Measurements from ENCODE around the gene MYMX. TPM values are rescaled to one million over a fixed set of nuclear protein-coding genes. Genes with fewer than 3 reads are reported as not detected.
A peak's percentile ranks its signal among the peaks of the same experiment; 100 is the strongest.

The MYMX gene
- total and polyA plus RNA-seq, 2 of the 13 experiments (the other 11 are each of a cell fraction or from before 2014, with no cell fraction given), result not detected

DNA sequence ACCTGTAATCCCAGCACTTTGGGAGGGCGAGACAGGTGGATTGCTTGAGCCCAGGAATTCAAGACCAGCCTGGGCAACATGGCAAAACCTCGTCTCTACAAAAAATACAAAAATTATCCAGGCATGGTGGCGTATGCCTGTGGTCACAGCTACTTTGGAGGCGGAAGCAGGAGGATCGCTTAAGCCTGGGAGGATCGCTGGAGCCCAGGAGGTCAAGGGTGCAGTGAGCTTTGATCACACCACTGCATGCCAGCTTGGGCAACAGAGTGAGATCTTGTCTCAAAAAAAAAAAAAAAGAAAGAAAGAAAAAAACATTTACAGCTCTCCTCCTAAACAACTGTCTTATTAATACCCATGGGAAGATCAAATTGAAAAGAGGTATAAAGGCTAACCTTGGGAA lies 8.8 kb upstream of the MYMX start (continued):
- TF ChIP-seq, protein P1, sequence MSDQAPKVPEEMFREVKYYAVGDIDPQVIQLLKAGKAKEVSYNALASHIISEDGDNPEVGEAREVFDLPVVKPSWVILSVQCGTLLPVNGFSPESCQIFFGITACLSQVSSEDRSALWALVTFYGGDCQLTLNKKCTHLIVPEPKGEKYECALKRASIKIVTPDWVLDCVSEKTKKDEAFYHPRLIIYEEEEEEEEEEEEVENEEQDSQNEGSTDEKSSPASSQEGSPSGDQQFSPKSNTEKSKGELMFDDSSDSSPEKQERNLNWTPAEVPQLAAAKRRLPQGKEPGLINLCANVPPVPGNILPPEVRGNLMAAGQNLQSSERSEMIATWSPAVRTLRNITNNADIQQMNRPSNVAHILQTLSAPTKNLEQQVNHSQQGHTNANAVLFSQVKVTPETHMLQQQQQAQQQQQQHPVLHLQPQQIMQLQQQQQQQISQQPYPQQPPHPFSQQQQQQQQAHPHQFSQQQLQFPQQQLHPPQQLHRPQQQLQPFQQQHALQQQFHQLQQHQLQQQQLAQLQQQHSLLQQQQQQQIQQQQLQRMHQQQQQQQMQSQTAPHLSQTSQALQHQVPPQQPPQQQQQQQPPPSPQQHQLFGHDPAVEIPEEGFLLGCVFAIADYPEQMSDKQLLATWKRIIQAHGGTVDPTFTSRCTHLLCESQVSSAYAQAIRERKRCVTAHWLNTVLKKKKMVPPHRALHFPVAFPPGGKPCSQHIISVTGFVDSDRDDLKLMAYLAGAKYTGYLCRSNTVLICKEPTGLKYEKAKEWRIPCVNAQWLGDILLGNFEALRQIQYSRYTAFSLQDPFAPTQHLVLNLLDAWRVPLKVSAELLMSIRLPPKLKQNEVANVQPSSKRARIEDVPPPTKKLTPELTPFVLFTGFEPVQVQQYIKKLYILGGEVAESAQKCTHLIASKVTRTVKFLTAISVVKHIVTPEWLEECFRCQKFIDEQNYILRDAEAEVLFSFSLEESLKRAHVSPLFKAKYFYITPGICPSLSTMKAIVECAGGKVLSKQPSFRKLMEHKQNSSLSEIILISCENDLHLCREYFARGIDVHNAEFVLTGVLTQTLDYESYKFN (CRISPR knock-in tag; conservative IDR thresholded peaks at IDR 0.05), result peak; percentile 29; the same call in 1 of the 2 replicates
- TF ChIP-seq GATAD2A (CRISPR knock-in tag; IDR thresholded peaks at IDR 0.05) (peak; percentile 57; the same call in 1 of the 2 replicates), PCBP2 (optimal IDR thresholded peaks at IDR 0.05; ENCODE audit: low read depth, low read length, poor library complexity, severe bottlenecking) (no peak), ELF3 (CRISPR knock-in tag; IDR thresholded peaks at IDR 0.05) (peak; percentile 85), ZMYM2 (CRISPR knock-in tag; IDR thresholded peaks at IDR 0.05) (0 out of 2 replicates have a peak, but pooled peaks have one; percentile 25), SOX13 (IDR thresholded peaks at IDR 0.05) (no peak), SOX13 (CRISPR knock-in tag; conservative IDR thresholded peaks at IDR 0.05 in 1 of 2, IDR thresholded peaks at IDR 0.05 in 1 of 2) (peak in 1 of 2 experiments; percentile 19; a peak in 1 of 4 replicates), ZFP90 (CRISPR knock-in tag; IDR thresholded peaks at IDR 0.05; ENCODE audit: borderline replicate concordance) (no peak), POGZ (CRISPR knock-in tag; IDR thresholded peaks at IDR 0.05) (0 out of 2 replicates have a peak, but pooled peaks have one; percentile 19), MIER3 (CRISPR knock-in tag; IDR thresholded peaks at IDR 0.05; ENCODE audit: borderline replicate concordance) (0 out of 2 replicates have a peak, but pooled peaks have one; percentile 34), HDAC2 (CRISPR knock-in tag; IDR thresholded peaks at IDR 0.05) (peak; percentile 38; the same call in 1 of the 2 replicates), FOSL1 (CRISPR knock-in tag; IDR thresholded peaks at IDR 0.05; ENCODE audit: borderline replicate concordance) (no peak), ARHGAP35 (CRISPR knock-in tag; IDR thresholded peaks at IDR 0.05; ENCODE audit: borderline replicate concordance) (no peak), ZFYVE20 (CRISPR knock-in tag; IDR thresholded peaks at IDR 0.05; ENCODE audit: borderline replicate concordance, low read depth) (no peak), ZBTB8A (CRISPR knock-in tag; IDR thresholded peaks at IDR 0.05; ENCODE audit: borderline replicate concordance, low read depth) (no peak), KLF11 (CRISPR knock-in tag; IDR thresholded peaks at IDR 0.05) (no peak), ZBTB42 (CRISPR knock-in tag; IDR thresholded peaks at IDR 0.05) (no peak), ZNF879 (CRISPR knock-in tag; IDR thresholded peaks at IDR 0.05) (no peak)
- TF ChIP-seq, protein P2, sequence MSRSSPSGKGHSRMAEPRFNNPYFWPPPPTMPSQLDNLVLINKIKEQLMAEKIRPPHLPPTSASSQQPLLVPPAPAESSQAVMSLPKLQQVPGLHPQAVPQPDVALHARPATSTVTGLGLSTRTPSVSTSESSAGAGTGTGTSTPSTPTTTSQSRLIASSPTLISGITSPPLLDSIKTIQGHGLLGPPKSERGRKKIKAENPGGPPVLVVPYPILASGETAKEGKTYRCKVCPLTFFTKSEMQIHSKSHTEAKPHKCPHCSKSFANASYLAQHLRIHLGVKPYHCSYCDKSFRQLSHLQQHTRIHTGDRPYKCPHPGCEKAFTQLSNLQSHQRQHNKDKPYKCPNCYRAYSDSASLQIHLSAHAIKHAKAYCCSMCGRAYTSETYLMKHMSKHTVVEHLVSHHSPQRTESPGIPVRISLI (CRISPR knock-in tag; IDR thresholded peaks at IDR 0.05; ENCODE audit: borderline replicate concordance), result peak; percentile 72; the same call in 1 of the 2 replicates
- TF ChIP-seq, protein P3, sequence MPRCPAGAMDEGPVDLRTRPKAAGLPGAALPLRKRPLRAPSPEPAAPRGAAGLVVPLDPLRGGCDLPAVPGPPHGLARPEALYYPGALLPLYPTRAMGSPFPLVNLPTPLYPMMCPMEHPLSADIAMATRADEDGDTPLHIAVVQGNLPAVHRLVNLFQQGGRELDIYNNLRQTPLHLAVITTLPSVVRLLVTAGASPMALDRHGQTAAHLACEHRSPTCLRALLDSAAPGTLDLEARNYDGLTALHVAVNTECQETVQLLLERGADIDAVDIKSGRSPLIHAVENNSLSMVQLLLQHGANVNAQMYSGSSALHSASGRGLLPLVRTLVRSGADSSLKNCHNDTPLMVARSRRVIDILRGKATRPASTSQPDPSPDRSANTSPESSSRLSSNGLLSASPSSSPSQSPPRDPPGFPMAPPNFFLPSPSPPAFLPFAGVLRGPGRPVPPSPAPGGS (CRISPR knock-in tag; IDR thresholded peaks at IDR 0.05), result no peak
- TF ChIP-seq, protein P4, sequence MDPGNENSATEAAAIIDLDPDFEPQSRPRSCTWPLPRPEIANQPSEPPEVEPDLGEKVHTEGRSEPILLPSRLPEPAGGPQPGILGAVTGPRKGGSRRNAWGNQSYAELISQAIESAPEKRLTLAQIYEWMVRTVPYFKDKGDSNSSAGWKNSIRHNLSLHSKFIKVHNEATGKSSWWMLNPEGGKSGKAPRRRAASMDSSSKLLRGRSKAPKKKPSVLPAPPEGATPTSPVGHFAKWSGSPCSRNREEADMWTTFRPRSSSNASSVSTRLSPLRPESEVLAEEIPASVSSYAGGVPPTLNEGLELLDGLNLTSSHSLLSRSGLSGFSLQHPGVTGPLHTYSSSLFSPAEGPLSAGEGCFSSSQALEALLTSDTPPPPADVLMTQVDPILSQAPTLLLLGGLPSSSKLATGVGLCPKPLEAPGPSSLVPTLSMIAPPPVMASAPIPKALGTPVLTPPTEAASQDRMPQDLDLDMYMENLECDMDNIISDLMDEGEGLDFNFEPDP (CRISPR knock-in tag; conservative IDR thresholded peaks at IDR 0.05), result no peak
- TF ChIP-seq, protein P5, sequence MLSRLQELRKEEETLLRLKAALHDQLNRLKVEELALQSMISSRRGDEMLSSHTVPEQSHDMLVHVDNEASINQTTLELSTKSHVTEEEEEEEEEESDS (CRISPR knock-in tag; IDR thresholded peaks at IDR 0.05; ENCODE audit: borderline replicate concordance), result no peak
